ENCODE measurements around the gene TRAF3IP3. TPM values are rescaled to one million over a fixed set of nuclear protein-coding genes. Genes with fewer than 3 reads are reported as not detected.

Gene TRAF3IP3
- total RNA-seq, 1 experiment from 2014 or later: not detected

GRCh38 chr1:209727785-209728184 lies 28.1 kb upstream of the TRAF3IP3 start:
- intact Hi-C loops (cut with micrococcal nuclease; ENCODE audit: unreplicated experiment): no loop called here
- ChIA-PET POLR2A (no interaction called here), CTCF (no interaction called here)
- H3K27ac Mint-ChIP-seq (ENCODE audit: unreplicated experiment): no peak overlapping the region
- H3K4me3 Mint-ChIP-seq (ENCODE audit: unreplicated experiment): no peak overlapping the region
- BruUV-seq (replicated peaks): no TSS peak
- DNase-seq: no peak
- H3K36me3 ChIP-seq (ENCODE audit: control insufficient read depth, insufficient read depth, low read length): no peaks in the 10 kb centered on the region
- no peaks in the 10 kb centered on the region for H3K4me1 ChIP-seq
- no peaks in the 10 kb centered on the region for H3K36me3 Mint-ChIP-seq (ENCODE audit: insufficient read depth, unreplicated experiment)
- H3K4me3 ChIP-seq (ENCODE audit: low read depth, low read length): no peak overlapping the region
- H3K9me3 Mint-ChIP-seq (ENCODE audit: unreplicated experiment): no peaks in the 10 kb centered on the region
- no peak for TF ChIP-seq CTCF (IDR thresholded peaks at IDR 0.05; ENCODE audit: insufficient read depth in 1 of 2, low read depth in 1 of 2, low read length in 1 of 2, severe bottlenecking in 1 of 2, unreplicated experiment in 1 of 2)
- peaks cover 8% of the 10 kb centered on the region for H3K27me3 Mint-ChIP-seq (ENCODE audit: insufficient read depth, unreplicated experiment)
- H3K9me3 ChIP-seq: no peaks in the 10 kb centered on the region
- H3K4me1 Mint-ChIP-seq (ENCODE audit: low read depth, unreplicated experiment): no peaks in the 10 kb centered on the region
- no peaks in the 10 kb centered on the region; the same call in 1 of the 2 replicates for H3K27me3 ChIP-seq (replicated peaks; ENCODE audit: control insufficient read depth, insufficient read depth, low read length)

- TF ChIP-seq CTCF (IDR thresholded peaks at IDR 0.05; ENCODE audit: insufficient read depth in 1 of 2, low read depth in 1 of 2, low read length in 1 of 2, severe bottlenecking in 1 of 2, unreplicated experiment in 1 of 2): no peak
These were observed 27.4 kb upstream of the TRAF3IP3 start for GRCh38 chr1:209728466-209728865.

GRCh38 chr1:209729436-209729835 lies 26.4 kb upstream of the TRAF3IP3 start:
- Mint-ChIP-seq H3K4me3 (ENCODE audit: unreplicated experiment) (no peak overlapping the region), H3K27ac (ENCODE audit: unreplicated experiment) (no peak overlapping the region), H3K36me3 (ENCODE audit: insufficient read depth, unreplicated experiment) (no peaks in the 10 kb centered on the region), H3K27me3 (ENCODE audit: insufficient read depth, unreplicated experiment) (peaks cover 11% of the 10 kb centered on the region), H3K9me3 (ENCODE audit: unreplicated experiment) (no peaks in the 10 kb centered on the region), H3K4me1 (ENCODE audit: low read depth, unreplicated experiment) (no peaks in the 10 kb centered on the region)
- CTCF ChIA-PET: no interaction called here
- H3K9me3 ChIP-seq: no peaks in the 10 kb centered on the region
- H3K4me1 ChIP-seq: no peaks in the 10 kb centered on the region
- TF ChIP-seq CTCF (IDR thresholded peaks at IDR 0.05; ENCODE audit: insufficient read depth in 1 of 2, low read depth in 1 of 2, low read length in 1 of 2, severe bottlenecking in 1 of 2, unreplicated experiment in 1 of 2): no peak
- no peak overlapping the region for H3K4me3 ChIP-seq (ENCODE audit: low read depth, low read length)
- DNase-seq: no peak
- no TSS peak for BruUV-seq (replicated peaks)
- intact Hi-C loops (cut with micrococcal nuclease; ENCODE audit: unreplicated experiment): no loop called here
- no peaks in the 10 kb centered on the region for H3K36me3 ChIP-seq (ENCODE audit: control insufficient read depth, insufficient read depth, low read length)
- POLR2A ChIA-PET: no interaction called here
- no peaks in the 10 kb centered on the region; the same call in 1 of the 2 replicates for H3K27me3 ChIP-seq (replicated peaks; ENCODE audit: control insufficient read depth, insufficient read depth, low read length)

More at GRCh38 chr1:209728466-209728865, 27.4 kb upstream of the TRAF3IP3 start:
- no TSS peak for BruUV-seq (replicated peaks)
- Mint-ChIP-seq H3K4me3 (ENCODE audit: unreplicated experiment) (no peak overlapping the region), H3K4me1 (ENCODE audit: low read depth, unreplicated experiment) (no peaks in the 10 kb centered on the region), H3K27ac (ENCODE audit: unreplicated experiment) (no peak overlapping the region), H3K27me3 (ENCODE audit: insufficient read depth, unreplicated experiment) (peaks cover 11% of the 10 kb centered on the region), H3K9me3 (ENCODE audit: unreplicated experiment) (no peaks in the 10 kb centered on the region), H3K36me3 (ENCODE audit: insufficient read depth, unreplicated experiment) (no peaks in the 10 kb centered on the region)
- ChIA-PET CTCF (no interaction called here), POLR2A (no interaction called here)
- intact Hi-C loops (cut with micrococcal nuclease; ENCODE audit: unreplicated experiment): no loop called here
- Histone ChIP-seq H3K9me3 (no peaks in the 10 kb centered on the region), H3K4me1 (no peaks in the 10 kb centered on the region), H3K27me3 (replicated peaks; ENCODE audit: control insufficient read depth, insufficient read depth, low read length) (no peaks in the 10 kb centered on the region; the same call in 1 of the 2 replicates), H3K4me3 (ENCODE audit: low read depth, low read length) (no peak overlapping the region), H3K36me3 (ENCODE audit: control insufficient read depth, insufficient read depth, low read length) (no peaks in the 10 kb centered on the region)
- no peak for DNase-seq

Data from Caco-2 (cell line).